GM19025 (cell line): ENCODE data around the gene EMP1.

Source experiments
- ATAC-seq: cut with Tn5 transposase; IDR thresholded peaks from one replicate; pipeline ENCODE4 v1.9.1; 2021; ENCODE audit warnings: mild to moderate bottlenecking, low read depth, moderate library complexity; ENCODE audit not compliant: unreplicated experiment

The EMP1 gene

DNA sequence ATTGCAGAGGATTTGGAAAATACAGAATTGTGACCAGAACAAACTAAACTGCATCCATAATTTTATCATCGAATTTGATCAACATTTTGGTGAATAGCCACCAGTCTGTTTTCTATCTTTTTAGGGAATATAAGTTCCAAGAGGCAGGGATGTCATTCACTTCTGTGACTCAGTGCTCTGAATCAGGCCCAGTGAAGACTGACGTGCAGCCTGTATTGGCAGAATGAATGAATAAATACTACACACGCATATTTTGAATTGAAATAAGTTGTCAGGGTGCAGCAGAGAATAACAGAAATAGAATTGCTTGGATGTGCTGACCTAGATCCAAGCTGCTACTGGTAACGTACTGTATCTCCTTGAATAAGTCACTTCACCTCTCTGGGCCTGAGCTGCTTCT, 1.3 kb upstream of the EMP1 start:
- ATAC-seq, result no peak

DNA sequence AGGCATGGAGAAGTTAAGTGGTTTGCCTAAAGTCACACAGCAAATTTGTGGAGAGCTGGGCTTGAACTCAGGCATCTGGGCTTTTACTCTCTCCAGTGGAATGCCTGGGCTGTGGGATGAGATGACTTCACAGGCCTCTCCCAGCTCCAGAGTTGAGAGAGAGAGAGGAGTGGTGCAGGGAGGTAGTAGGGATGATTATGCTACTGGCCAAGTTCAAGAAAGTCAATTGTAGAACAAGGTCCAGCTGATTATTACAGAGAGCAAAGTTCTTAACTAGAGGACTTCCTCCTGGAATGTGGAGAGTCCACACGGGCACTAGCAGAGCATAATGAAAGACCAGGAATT, 769 bp upstream of the EMP1 start:
- no peak for ATAC-seq

DNA sequence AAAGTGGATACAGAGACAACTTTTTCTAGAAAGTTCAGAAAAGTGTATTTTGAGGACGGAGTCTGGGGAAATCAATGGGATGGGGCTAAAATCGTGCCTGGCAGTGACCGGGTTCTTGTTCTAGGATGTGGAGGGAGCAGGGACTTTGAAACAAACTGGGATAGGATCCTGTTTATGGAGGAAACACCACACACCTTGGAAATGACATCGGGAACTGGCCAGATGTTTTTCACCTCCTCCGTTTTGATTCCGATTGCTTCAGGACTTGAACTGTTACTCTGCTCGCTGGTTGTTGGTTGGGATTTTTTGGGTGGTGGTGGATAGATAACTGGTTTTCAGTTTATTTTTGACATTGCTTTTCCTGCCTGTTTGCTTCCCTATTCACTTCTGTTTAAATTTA, 506 bp downstream of the EMP1 start:
- ATAC-seq, result no peak

GRCh38 chr12:13197526-13198143, 1.1 kb downstream of the EMP1 start:
- no peak for ATAC-seq

- ATAC-seq, result no peak
These were observed 1.7 kb downstream of the EMP1 start for GRCh38 chr12:13198241-13198640.

GRCh38 chr12:13198876-13199275, 2.4 kb downstream of the EMP1 start:
- no peak for ATAC-seq

DNA sequence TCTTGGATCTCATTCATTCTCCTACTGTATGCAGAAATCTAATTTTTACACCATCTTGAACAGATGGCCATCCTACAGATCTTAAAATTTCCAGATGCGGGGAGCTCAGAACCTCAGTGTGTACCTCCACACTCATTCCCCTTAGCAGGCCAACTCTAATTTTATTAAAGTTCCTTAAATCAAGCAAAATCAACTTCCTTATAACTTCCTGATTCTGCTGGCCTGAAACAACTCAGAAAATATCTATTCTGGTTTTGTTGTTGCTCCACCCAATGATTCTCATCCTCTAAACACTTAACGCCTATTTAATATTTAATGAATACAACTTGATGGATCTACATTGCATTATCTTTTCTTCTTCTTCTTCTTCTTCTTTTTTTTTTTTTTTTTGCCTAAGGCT, 3.1 kb downstream of the EMP1 start:
- ATAC-seq, result no peak

DNA sequence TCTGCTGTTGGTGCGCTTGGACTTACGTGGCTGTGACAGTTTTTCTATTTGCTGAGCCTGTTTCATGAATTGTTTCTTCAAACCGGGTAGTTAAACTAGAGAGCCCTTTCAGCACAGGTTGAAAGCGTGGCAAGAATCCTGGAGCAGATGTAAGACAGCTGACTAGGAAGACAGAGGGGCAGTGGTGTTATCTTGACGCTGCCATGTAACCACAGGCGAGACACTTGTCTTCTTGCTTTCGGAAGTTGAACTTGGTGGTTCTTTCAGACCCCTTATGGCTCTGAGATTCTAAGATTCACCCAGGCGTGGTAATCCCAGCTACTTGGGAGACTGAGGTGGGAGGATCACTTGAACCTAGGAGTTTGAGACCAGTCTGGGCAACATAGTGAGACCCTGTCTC, 4.3 kb downstream of the EMP1 start:
- ATAC-seq, result no peak

DNA sequence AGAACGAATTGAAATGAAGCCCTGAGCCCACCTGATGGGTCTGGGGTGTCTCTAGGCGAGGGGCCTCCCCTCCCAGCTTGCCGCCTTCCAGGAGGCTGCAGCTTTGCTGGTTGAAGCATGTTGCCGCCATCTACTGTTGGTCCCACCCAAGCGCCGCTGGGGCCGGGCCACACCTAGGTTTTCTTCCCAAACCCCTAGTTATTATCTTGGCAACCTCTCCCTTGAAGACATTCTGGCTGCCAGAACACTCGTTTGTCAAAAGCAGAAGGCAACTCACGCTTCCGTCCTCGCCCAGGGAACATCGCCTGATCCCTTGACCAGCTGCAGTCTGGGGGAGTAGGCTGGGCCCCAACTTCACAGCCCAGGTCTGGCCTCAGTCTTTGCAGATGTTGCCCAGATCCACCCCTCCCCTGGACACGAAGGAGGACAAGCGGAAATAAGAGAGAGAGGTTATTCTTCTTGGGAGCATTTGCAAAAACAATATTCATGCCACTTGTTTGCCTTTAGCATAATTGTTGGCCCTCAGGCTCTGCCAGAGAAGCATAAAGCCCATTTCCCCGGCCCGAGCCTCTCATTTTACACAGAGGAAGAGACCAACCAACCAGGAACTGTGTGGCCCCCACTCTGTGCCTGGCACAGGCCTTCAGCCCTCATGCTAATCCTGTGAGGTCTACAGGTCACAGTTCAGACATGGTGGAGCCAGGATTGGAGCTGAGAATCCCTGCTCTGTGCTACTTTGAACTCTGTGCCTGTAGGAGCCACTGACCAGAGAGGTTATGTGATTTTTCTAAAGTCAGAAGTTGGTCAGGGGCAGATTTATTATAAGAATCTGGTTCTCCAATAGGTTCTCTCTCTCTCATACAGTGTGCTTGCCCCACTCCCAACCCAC, 6.8 kb downstream of the EMP1 start:
- no peak for ATAC-seq

DNA sequence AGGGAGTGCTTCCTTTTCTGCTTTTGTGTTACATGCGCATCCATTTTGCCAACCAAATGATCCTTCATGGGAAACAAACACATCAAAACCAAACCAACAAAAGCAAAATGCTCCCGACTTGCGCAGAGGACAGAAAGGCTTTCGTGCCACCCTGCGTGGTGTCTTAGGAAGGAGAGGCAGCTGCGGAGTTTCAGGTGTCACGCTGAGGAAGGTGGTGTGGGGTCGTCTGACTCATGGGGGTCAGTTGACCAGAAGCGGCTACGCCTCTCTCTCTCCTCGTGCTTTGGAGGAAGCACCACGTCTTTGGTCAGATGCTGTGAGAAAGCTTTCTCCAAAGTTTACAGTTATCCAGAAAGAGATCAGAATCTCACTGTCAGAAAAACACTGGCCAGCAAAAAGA, 7.9 kb downstream of the EMP1 start:
- ATAC-seq, result no peak

DNA sequence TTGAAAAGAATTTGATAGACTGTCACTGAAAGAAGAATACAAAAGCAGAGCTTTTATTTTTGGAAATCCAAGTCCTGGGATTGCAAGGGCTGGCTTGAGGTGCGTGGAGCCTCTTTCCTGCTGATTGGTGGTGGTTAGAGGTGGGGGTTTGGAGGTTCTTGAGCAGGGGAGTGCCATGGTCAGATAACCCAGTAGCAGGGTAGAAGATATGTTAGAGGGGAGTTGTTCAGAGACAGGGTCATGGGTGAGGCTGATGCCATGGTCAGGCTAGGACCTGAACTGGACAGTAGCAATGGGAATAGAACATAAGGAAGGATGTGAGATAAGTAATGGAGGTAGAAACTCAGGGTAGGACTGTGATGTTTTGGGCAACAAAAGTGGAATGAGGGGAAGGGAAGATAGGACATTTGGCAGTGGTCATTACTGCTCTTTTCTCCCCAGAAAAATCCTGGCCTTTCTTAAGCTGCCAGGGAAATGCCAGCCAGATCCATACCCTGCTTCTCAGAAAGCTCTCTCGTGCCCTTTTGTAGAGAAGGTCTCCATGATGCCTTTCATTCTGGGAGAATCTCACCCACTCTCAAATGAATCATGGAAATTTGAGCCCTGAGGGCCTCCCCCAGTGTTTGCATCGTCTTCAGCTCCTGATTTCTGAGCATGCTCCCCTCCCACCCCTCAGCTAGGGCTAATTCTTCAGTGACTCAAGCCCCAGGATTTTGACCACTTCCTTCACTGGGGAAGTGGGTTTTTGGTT, 9.5 kb downstream of the EMP1 start:
- ATAC-seq, result no peak

DNA sequence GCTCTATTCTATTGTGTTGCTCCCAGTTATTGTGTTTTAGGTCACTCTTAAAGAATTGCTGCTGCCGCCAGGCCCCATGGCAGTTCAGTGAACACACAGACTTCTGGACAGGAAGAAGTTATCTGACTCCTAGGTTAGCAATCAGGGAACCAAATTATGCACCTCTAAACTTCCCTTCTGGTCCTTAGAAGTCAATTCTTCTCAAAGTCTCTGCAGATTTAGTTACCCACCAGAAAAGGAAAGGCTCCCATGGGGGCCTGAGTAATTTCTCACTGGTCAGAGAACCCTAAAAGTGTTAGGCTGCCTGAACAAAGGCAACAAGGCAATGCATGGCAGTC, 10.0 kb downstream of the EMP1 start:
- ATAC-seq, result no peak

GRCh38 chr12:13208533-13209435, 12.3 kb downstream of the EMP1 start:
- ATAC-seq, result no peak

GRCh38 chr12:13209436-13210235, 13.1 kb downstream of the EMP1 start:
- no peak for ATAC-seq

DNA sequence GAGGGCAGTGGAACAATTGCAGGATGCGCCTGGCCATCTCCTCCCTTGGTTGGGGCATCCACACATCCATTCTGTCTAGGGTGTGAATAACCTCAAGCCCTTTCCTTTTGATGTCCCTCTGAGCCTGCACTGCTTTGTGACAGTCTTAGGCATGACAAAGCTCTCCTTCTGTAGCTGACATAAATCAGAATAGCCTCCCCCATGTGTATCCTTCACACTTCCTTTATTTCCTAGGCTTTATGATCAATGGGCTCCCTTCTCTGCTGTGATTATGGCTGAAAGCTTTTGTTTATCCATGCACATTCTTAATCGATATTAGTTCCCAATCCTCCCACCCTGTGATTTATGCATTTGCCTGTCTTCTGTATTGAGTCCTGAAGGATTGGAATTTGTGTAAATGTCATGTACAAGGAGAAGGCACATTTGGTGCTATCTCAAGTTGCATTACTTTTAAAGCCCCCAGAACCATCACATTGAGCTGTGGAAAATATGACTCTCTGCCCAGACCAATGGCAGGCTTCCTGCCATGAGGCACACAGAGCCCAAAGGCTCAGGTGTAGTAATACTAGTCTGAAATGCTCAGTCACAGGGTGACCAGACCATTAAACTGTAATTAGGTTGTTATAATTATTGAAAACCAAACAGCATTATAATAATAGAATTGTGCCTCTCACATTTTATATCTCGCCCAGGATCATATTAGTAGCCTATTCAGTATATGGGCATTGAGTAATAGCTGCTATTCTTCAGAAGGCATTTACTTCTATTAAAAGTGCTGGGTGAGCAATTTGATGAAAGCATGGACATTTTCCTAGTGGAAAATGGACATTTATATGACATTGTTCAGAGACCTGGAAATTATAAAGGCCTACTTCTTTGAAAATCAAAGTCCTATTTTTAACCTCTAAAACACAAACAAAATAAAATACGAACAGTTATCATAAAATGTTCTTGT, 14.0 kb downstream of the EMP1 start:
- ATAC-seq, result no peak

DNA sequence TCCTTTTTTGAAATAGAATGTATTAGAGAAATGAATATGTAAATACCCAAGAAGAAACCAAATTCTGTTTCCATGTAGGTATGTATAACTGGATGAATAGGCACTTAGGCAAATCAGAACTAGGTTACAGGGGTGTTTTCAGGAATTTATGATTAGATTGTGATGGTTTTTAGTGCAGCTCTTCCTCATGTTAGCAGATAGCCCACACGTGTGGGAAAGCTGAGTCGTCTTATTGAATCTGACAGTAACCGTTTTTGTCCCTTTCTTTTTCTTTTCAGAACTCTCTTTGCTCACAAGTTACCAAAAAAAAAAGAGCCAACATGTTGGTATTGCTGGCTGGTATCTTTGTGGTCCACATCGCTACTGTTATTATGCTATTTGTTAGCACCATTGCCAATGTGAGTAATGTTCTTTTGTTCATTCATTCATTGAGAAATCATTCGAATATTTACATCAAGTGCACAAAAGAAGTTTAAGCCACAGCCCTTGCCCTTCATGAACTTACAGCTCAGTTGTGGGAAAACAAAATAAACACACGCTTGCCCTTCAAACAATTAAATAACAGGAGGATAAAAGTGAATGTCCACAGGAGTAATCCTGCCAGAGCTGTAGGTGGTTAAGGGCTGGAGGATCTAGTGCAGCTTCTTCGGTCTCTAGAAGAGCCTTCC, 14.8 kb downstream of the EMP1 start:
- no peak for ATAC-seq

GRCh38 chr12:13211859-13212664, 15.5 kb downstream of the EMP1 start:
- no peak for ATAC-seq
